Endothelial cell of umbilical vein (primary cell): Measurements from ENCODE around the gene WDR7. TPM values are rescaled to one million over a fixed set of nuclear protein-coding genes. Genes with fewer than 3 reads are reported as not detected.

Experiments
- BruUV-seq: library from RNA; stranded (reverse); fragments of 400-500 nt; replicated peaks from 2 replicates; lab custom pipeline; 2021; lab: Mats Ljungman, UMichigan
- CTCF ChIA-PET: fragments of 300-600, 350-600 bp; sonication (Branson Sonifier 250); formaldehyde crosslinking; loops from one replicate; lab custom pipeline; 2021; ENCODE audit warnings: antibody characterized with exemption, inconsistent platforms; lab: Charles Lee
- POLR2A ChIA-PET: fragments of 300-600, 350-600 bp; sonication (Branson Sonifier 250); formaldehyde crosslinking; loops from one replicate; lab custom pipeline; 2021; ENCODE audit warnings: antibody characterized with exemption, inconsistent platforms; lab: Charles Lee
- DNase-seq: peaks from one replicate; pipeline ENCODE4 v3.0.0-alpha.2; 2011; ENCODE audit warnings: low read depth, low spot score
- FAIRE-seq: peaks from 2 replicates; lab custom pipeline; 2011; peaks lifted over from hg19 to GRCh38; lab: Jason Lieb, UNC
- H2AFZ ChIP-seq: 2 replicates; pipeline ENCODE4 v1.6.0; 2012; ENCODE audit warnings: low read depth, low read length, control low read depth, inconsistent platforms
- H3K27ac ChIP-seq: 2 replicates; pipeline ENCODE4 v1.5.1; 2011; ENCODE audit warnings: low read depth, mild to moderate bottlenecking, control low read depth, low read length, moderate library complexity; ENCODE audit not compliant: insufficient read depth
- H3K27me3 ChIP-seq, 2 experiments: 2 replicates each; pipeline versions ENCODE4 v1.6.0 to v1.6.1; 2011; ENCODE audit warnings: low read length in 2 of 2, mixed read lengths in 1 of 2; ENCODE audit not compliant: control insufficient read depth in 2 of 2, insufficient read depth in 2 of 2
- H3K36me3 ChIP-seq, 2 experiments: 2 replicates in 1 of 2; 3 replicates in 1 of 2; pipeline ENCODE4 v1.5.1; 2011; ENCODE audit warnings: low read length in 2 of 2, mild to moderate bottlenecking in 1 of 2, moderate library complexity in 1 of 2; ENCODE audit not compliant: control insufficient read depth in 2 of 2, insufficient read depth in 2 of 2; ENCODE audit errors: extremely low read depth in 1 of 2
- H3K4me1 ChIP-seq: 3 replicates; pipeline ENCODE4 v1.5.1; 2011; ENCODE audit warnings: mild to moderate bottlenecking, low read length; ENCODE audit not compliant: control insufficient read depth, insufficient read depth; ENCODE audit errors: extremely low read depth
- H3K4me2 ChIP-seq: 2 replicates; pipeline ENCODE4 v1.6.1; 2011; ENCODE audit warnings: low read length, control low read depth, mixed read lengths; ENCODE audit not compliant: insufficient read depth
- H3K4me3 ChIP-seq, 3 experiments: fragments of 200-600 bp in 1 of 3; sonication (generic), shearing (Covaris generic) in 1 of 3; replicated peaks in 1 of 3; 2 replicates each; pipeline ENCODE4 v1.5.1; 2011 to 2016; ENCODE audit warnings: control low read depth in 3 of 3, low read length in 3 of 3, mild to moderate bottlenecking in 2 of 3, inconsistent platforms in 1 of 3, low read depth in 1 of 3, moderate library complexity in 1 of 3; ENCODE audit not compliant: insufficient read depth in 1 of 3
- H3K79me2 ChIP-seq: 2 replicates; pipeline ENCODE4 v1.6.0; 2012; ENCODE audit warnings: low read length, inconsistent platforms; ENCODE audit not compliant: control insufficient read depth, insufficient read depth
- H3K9ac ChIP-seq: replicated peaks from 2 replicates; pipeline ENCODE3; 2011; ENCODE audit warnings: low read length, control low read depth; ENCODE audit not compliant: insufficient read depth; ENCODE audit errors: extremely low read depth
- H3K9me1 ChIP-seq: replicated peaks from 3 replicates; pipeline ENCODE4 v1.6.0; 2011; ENCODE audit warnings: mild to moderate bottlenecking, low read length; ENCODE audit not compliant: control insufficient read depth, insufficient read depth; ENCODE audit errors: extremely low read depth
- H3K9me3 ChIP-seq: replicated peaks from 2 replicates; pipeline ENCODE4 v1.5.1; 2012; ENCODE audit warnings: low read length, inconsistent platforms; ENCODE audit not compliant: control insufficient read depth, insufficient read depth
- H4K20me1 ChIP-seq: replicated peaks from 2 replicates; pipeline ENCODE3; 2011; ENCODE audit warnings: mild to moderate bottlenecking, low read length; ENCODE audit not compliant: control insufficient read depth, insufficient read depth; ENCODE audit errors: extremely low read depth
- EZH2 ChIP-seq: IDR thresholded peaks from 2 replicates; pipeline ENCODE4 v1.6.1; 2012; ENCODE audit warnings: borderline replicate concordance, low read depth, mild to moderate bottlenecking, moderate library complexity, low read length, inconsistent platforms; ENCODE audit not compliant: severe bottlenecking
- FOS ChIP-seq: IDR thresholded peaks from 2 replicates; pipeline ENCODE4 v1.6.1; 2011; ENCODE audit warnings: mild to moderate bottlenecking, low read length, moderate library complexity, borderline replicate concordance; ENCODE audit not compliant: insufficient read depth
- GATA2 ChIP-seq: IDR thresholded peaks from 2 replicates; pipeline ENCODE4 v1.7.0; 2011; ENCODE audit warnings: low read depth, mild to moderate bottlenecking, moderate library complexity, mixed read lengths, low read length; ENCODE audit not compliant: insufficient read length, insufficient read depth
- JUN ChIP-seq: IDR thresholded peaks from 2 replicates; pipeline ENCODE4 v1.6.1; 2011; ENCODE audit warnings: borderline replicate concordance, low read depth; ENCODE audit not compliant: insufficient read length, insufficient read depth
- MYC ChIP-seq: IDR thresholded peaks from one replicate; pipeline ENCODE4 v1.6.1; 2011; ENCODE audit warnings: mild to moderate bottlenecking, low read depth, low read length
- POLR2A ChIP-seq: IDR thresholded peaks from 2 replicates; pipeline ENCODE4 v1.6.1; 2012; ENCODE audit warnings: low read depth, mild to moderate bottlenecking, control low read depth, low read length
- POLR2AphosphoS5 ChIP-seq: IDR thresholded peaks from 2 replicates; pipeline ENCODE4 v1.6.1; 2012; ENCODE audit warnings: low read depth, mild to moderate bottlenecking, control low read depth, low read length, moderate library complexity; ENCODE audit not compliant: insufficient read depth
- dilution Hi-C: fragments of 300-500 bp; cut with MboI; formaldehyde crosslinking; loops from one replicate; pipeline ENCODE4 v1.15.0; 2019; ENCODE audit warnings: low sequenced_read_pairs; ENCODE audit not compliant: extremely low pct_ligation_motif_present
- intact Hi-C: fragments of 100-400 bp; cut with micrococcal nuclease; formaldehyde crosslinking; loops from one replicate; pipeline ENCODE4 v1.10.0; 2022
- polyA plus RNA-seq, 4 experiments: library from polyadenylated mRNA; depleted of rRNA in 3 of 4; stranded (reverse) in 3 of 4; unstranded in 1 of 4; fragments of >200 nt; gene quantifications; 2 replicates each; pipeline versions ENCODE4 v1.2.1 to v1.2.3, GENCODE V29; 2011 to 2012; ENCODE audit warnings: missing spikeins in 1 of 4
- total RNA-seq: library from RNA; stranded (reverse); gene quantifications from 2 replicates; pipeline ENCODE4 v1.2.3, GENCODE V29; 2021
- TF ChIP-seq, protein P1 (sequence below), 2 donors: IDR thresholded peaks; 1 replicate in 1 of 2; 2 replicates in 1 of 2; pipeline ENCODE4 v1.5.1; 2011; ENCODE audit warnings: low read length in 2 of 2, mild to moderate bottlenecking in 2 of 2, moderate library complexity in 2 of 2, control low read depth in 1 of 2, inconsistent platforms in 1 of 2, low read depth in 1 of 2; ENCODE audit not compliant: insufficient read depth in 1 of 2; ENCODE audit errors: extremely low read depth in 1 of 2
- TF ChIP-seq, protein P2 (sequence below): IDR thresholded peaks from 2 replicates; pipeline ENCODE4 v1.6.1; 2011; ENCODE audit not compliant: insufficient read depth, insufficient read length

The WDR7 gene
- total and polyA plus RNA-seq, 2 donors (not counting 3 experiments of a cell fraction or from before 2014, with no cell fraction given): 5.9 to 19.0 TPM

DNA sequence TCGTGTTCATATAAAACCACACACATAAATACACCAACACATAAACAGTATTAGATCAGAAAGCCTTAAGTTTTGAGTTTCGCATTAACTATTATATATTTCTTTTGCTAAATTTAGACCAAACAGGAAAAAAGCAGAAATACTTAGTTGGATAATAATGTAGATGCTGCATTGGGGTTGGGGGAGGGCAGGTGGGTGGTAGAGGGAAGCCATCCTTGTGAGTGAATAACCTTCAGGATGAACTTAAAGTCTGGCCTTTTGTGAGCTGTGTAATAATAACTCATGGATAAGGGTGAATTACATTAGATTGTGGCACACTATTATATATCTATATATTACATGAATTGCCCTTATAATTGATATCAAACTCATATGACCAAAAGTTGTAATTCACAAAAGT, 174.7 kb downstream of the WDR7 start:
- dilution Hi-C loops (no loop called here), intact Hi-C loops (no loop called here)
- ChIA-PET CTCF (no interaction called here), POLR2A (no interaction called here)
- Histone ChIP-seq H3K36me3 (no peaks in the 10 kb centered on the region), H3K4me3 (no peak overlapping the region), H3K4me2 (no peak overlapping the region), H4K20me1 (no peaks in the 10 kb centered on the region), H3K9me1 (no peaks in the 10 kb centered on the region), H3K79me2 (no peaks in the 10 kb centered on the region), H3K4me1 (no peaks in the 10 kb centered on the region), H3K9me3 (no peaks in the 10 kb centered on the region), H3K27ac (no peak overlapping the region), H3K9ac (no peak overlapping the region), H2AFZ (no peak overlapping the region), H3K27me3 (no peaks in the 10 kb centered on the region)
- no peak for DNase-seq
- FAIRE-seq: no peak
- no TSS peak for BruUV-seq
- TF ChIP-seq JUN (no peak), GATA2 (no peak), MYC (no peak), FOS (no peak), POLR2A (no peak), EZH2 (no peak), POLR2AphosphoS5 (no peak)
- TF ChIP-seq, protein P1, sequence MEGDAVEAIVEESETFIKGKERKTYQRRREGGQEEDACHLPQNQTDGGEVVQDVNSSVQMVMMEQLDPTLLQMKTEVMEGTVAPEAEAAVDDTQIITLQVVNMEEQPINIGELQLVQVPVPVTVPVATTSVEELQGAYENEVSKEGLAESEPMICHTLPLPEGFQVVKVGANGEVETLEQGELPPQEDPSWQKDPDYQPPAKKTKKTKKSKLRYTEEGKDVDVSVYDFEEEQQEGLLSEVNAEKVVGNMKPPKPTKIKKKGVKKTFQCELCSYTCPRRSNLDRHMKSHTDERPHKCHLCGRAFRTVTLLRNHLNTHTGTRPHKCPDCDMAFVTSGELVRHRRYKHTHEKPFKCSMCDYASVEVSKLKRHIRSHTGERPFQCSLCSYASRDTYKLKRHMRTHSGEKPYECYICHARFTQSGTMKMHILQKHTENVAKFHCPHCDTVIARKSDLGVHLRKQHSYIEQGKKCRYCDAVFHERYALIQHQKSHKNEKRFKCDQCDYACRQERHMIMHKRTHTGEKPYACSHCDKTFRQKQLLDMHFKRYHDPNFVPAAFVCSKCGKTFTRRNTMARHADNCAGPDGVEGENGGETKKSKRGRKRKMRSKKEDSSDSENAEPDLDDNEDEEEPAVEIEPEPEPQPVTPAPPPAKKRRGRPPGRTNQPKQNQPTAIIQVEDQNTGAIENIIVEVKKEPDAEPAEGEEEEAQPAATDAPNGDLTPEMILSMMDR (IDR thresholded peaks at IDR 0.05; ENCODE audit: extremely low read depth in 1 of 2, insufficient read depth in 1 of 2, low read depth in 1 of 2, low read length in 2 of 2): no peak
- TF ChIP-seq, protein P2, sequence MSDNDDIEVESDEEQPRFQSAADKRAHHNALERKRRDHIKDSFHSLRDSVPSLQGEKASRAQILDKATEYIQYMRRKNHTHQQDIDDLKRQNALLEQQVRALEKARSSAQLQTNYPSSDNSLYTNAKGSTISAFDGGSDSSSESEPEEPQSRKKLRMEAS: no peak
